ENCODE measurements around the gene LRPPRC.
A peak's percentile ranks its signal among the peaks of the same experiment; 100 is the strongest.
"Not testable (repeated sequence)": the region's sequence is repeated elsewhere in the genome, so short reads cannot be mapped to it uniquely, and the experiment has no call there.

Gene LRPPRC

DNA sequence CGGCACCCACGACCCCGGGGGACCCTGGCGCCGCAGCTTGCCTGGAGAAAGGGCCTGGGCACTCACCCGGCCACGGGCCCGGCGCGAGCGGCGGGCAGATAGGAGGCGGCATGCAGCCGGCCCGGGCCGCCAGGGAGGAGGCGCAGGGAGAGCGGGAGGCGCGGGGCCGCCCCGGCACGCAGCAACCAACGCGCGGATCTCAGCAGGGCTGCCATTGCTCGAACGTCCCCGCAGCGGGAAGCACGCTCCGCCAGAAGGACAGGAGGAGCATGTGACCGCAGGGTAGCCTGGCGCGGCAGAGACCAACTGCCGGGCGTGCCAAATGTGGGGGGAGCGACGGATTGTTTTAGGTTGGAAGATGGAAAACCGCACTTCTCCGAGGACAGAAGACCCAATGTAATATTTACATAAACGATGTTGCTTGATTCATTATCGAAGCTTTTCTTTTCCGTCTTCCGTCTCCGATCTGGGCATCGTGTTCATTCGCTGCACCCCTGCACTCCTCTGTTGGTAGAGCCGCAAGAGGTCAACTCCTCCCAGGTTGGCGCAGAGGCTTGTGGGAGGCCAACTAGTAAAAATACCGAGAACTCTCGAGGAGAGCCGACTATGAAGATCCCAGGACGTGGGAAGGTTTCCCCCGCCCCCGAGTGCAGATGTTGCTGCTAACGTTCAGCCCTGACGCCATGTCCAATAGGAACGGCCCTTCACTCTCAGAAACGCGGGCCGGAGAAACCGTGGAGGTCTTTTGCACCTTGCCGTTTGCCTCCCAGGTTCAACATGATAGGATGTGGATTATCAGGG is at the start of gene LRPPRC:
Gene LRPPRC (minus strand): TSS at position 257 of the 801 bp plus-strand sequence. CDS start 42 bp downstream, at position 215.
- DNase-seq (ENCODE audit: low read depth): peak; percentile 92

DNA sequence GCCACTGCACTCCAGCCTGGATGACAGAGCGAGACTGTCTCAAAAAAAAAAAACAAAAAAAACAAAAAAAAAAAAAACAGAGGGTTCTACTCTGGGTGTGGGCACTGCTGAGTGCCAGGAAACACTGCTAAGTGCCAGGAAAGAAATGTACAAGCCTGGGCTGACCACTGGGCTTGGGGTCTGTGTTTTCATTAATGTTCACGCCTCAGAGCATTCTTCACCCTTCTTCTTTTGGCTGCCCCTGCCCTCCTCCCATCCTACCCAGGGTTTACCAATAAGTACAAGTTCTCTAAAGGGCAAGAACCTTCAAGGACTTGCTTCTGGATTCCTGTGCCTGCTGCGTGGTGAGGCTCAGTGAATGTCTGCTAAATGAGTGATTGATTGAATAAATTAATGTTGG is 49.3 kb upstream of the LRPPRC start:
- no peak for DNase-seq (ENCODE audit: low read depth)

DNA sequence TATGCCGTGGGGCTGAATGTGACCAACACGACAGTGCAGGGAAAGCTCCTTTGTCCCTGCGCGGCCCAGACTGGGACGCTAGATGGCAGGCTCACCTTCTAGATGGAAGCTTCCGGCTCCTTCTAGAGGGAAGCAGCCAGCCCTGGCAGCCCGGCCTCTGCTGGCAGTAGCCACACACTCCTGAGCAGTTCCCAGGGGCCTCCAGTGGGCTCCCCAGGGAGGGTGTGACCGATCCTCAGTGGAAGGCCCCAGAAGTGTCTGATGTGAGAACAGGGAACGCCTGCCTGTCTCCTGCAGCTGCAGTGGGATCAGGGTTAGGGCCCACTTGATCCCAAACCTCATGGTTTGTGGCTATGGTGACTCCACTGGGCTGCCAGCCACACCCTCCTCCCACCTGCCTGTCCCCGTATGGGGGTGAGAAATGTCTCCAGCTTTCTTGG is 48.5 kb upstream of the LRPPRC start:
- peak; percentile 38 for DNase-seq (ENCODE audit: low read depth)

DNA sequence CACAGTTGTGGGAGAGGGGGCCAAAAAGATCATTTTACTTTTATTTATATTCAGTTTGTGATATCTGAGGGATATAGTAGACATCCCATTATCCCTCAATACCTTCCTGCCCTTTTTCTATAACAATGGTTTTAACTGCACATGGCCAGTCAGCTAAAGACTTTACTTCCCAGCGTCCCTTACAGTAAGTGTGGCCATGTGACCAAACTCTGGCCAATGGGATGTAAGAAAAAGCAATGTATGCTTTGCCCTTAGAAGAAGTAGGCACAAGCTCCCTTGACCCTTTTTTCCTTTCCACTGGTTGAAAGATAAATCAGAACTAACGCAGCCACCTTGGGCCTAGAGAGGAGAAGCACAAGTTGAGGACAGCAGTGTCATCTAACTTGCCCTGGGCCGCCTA is 44.6 kb upstream of the LRPPRC start:
- DNase-seq (ENCODE audit: low read depth): no peak

DNA sequence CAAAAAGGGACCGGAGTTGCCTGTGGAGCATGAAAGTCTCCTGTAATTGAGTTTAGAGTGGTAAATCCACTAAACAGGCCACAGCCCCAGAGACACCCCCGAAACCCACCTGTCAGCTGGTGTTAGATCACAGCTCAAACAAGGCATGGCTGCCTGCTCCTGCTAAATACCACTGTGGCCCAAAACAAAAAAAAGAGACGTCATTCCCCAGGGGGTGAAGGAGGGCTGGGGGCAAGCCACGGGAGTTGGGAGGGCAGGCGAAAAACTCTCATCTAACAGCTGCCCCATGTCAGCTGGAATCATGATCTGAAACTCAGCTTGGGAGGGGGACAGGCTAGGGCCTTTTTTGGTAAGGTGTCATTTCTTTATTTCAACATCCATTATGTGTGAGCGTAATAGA is 42.5 kb upstream of the LRPPRC start:
- no peak for DNase-seq (ENCODE audit: low read depth)

DNA sequence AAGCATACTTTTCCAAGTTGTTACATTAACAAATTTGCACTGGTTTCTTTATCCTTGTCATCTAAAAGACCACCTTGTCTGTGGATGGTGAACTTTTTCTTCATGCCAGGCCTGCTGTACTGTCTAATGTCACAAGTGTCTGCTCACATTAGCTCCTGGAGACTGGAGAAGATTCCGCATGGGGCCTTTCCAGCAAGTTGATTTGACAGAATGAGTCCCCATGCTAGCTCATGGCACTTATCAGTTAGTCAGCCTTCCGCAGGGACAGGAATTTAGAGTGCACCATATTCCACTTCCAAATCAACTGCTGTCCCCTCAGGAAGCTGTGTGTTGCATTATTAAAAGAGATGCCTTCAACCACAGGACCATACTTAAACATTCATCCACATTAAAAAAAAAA is 41.4 kb upstream of the LRPPRC start:
- DNase-seq (ENCODE audit: low read depth): no peak

DNA sequence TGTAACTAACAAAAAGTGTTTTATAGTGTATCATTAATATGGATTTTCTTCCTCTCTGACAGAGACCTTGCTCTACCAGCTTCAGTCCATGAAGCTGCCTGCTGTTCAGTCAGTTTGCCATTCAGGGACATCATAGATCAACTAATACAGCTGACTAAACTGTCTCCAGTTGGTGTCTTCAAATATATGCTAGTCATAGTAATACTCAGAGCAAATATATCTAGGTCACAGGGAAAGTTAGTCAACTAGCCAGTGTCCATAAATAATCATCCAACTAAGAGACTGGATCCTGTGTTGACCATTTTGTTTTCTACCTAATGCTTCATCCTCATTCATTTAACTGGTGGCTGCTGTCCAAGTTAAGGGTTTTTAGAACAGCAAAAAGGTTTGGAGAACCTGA is 38.2 kb upstream of the LRPPRC start:
- DNase-seq (ENCODE audit: low read depth): no peak

DNA sequence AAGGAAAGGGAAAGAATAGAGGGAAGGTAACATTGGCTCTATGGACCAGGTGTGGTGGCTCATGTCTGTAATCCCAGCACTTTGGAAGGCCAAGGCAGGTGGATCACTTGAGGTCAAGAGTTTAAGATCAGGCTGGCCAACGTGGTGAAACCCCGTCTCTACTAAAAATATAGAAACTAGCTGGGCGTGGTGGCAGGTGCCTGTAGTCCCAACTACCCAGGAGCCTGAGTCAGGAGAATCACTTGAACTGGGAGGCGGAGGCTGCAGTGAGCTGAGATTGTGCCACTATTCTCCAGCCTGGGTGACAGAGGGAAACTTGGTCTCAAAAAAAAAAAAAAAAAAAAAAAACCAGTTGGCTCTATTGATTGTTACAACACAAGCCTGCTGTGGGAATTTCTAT is 31.3 kb upstream of the LRPPRC start:
- DNase-seq (ENCODE audit: low read depth): not testable (repeated sequence)

DNA sequence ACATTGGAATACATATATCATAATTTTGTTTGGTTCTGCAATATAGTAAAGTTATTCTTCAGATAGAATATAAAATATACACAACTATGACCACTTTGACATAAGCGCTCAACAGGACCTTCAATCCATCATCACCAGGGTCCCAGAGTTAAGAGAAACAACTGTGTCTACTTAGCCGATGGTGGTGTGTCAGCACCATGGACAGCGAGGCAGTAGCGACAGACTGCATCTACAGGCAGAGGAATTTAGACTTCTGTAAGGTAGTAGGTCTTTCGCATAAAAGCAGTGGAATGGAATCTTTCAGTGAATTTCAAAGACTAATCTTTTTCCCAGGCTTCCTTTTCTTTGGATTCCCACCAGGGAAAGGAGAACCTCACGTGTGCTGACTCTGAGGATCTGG is 20.5 kb upstream of the LRPPRC start:
- no peak for DNase-seq (ENCODE audit: low read depth)

DNA sequence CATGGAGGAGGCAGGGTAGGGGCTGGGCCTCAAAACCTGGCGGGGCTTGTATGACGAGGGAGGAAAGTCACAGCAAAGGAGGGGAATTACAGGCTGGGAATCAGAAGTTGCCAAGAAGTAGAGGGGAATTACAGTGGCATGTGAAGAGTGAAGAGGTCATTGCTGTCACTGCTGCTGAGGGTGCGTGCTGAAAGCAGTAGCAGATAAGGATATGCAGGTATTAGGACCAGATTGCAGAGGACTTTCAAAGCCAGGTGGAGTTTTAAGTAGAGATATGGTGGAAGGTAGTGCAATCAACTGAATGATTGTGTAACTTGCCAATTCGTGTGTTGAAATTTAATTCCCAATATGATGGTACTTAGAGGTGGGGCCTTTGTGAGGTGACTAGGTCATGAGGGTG is 19.4 kb upstream of the LRPPRC start:
- DNase-seq (ENCODE audit: low read depth): no peak

DNA sequence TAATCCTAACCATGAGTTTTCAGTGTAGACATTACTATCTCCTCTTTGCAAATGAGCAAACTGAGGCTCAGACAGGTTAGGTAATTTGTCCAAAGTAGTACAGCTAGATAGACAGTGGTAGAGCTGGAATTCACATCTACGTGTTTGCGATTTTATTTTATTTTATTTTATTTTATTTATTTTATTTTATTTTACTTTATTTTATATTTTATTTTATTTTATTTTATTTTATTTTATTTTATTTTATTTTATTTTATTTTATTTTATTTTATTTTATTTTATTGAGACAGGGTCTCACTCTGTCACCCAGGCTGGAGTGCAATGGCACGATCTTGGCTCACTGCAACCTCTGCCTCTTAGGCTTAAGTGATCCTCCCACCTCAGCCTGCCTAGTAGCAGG is 17.4 kb upstream of the LRPPRC start:
- DNase-seq (ENCODE audit: low read depth): not testable (repeated sequence)

DNA sequence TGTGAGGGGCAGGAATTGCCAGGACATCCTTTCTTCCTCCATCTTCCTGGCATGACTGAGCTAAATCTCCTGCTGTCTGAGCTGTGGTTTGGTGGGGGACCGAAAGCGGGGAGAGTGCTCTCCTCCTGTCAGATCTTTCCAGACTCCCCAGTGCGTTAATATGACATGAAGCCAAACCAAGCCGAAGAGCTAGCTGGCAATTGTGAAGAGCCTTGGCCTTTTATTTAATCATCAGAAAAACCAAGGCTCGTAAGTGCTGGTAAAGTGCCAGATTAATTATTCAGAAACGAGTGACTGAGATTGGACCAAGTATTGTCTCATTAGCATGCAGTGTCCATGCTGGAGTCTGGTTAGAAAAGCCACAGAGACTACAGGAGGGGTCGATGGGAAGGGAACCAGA is 14.5 kb upstream of the LRPPRC start:
- no peak for DNase-seq (ENCODE audit: low read depth)

DNA sequence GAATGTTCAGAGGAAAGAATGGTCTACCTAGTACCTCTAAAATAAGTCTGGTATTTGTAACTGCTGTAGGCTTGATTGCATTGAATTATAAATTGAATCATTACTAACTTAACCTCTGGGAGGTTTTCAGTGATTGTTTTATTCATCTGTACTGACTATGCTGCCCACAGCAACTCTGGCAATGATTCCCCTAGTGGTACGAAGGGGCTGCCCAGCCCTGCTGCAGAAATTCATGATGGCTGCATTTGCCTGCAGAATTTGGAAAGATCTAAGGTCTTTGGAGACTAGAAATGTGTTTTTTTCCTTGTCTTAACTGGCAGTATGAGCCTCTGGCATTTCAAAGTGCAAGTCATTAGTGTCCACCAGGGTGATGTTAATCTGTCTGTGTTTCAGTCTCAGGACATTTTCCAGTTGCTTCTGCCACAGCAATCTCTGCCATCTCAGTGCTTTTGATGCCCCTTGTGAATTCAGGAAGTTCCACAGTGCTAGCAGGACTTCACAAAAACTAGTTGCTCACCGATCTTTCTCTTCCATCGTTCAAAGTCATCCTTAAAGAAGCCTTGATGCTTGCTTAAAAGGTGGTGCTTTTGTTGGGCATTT is 13.4 kb upstream of the LRPPRC start:
- DNase-seq (ENCODE audit: low read depth): no peak

DNA sequence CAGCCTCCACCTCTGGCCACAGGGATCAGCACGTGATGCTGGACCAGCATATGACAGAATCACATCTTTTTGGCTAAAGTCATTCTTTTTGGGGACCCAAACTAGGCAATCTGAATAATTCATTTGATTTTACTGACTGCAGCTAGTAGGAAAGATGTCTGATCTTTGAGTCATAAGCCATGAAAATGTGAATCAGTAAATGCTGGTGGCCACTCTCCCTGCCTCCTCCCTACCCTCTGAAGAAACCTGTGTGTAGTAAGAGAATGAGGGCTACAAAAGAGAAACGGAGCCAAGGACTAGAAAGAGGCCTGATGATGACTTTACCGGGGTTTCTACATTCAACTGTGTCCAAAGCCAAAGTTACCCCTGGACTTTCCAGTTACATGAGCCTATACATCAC is 10.1 kb upstream of the LRPPRC start:
- no peak for DNase-seq (ENCODE audit: low read depth)

DNA sequence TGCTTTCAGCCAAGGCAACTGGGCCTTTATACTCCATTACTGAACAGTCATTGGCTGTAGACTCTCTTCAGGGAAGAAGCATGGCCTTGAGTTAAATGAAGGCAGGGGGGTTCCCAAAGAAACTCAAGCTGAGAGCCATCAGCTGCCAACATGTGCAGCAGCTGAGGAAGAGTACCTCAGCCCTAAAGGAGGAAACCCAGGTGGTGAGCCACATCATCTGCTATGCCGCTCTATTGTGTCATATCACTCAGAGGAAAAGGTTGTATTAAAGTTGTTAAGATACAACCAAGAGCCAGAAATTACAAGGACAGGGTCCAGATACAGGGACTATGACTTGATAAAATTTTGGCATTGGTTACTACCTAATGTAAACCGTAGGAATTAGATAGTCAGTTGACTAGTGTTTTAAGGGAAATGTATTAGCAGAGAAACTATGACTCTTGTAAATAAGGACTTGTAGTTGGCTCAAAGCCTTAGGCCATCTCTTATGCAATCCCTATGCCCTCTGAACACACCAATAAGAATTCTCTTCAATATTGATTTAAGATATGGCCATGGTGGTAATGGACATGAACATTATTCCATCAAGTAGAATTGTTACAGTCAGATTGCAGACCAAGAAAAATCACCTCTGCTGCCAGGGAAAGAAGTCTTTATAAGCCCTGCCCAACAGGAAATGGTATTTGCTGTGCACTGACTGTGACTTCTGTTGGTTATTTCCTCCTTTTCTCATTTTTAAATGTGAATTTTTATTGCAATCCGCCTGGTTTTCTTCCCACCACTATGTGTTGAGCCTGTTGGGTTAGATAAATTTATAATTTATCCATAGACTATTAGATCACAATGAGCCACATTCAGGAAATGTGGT is 9.2 kb upstream of the LRPPRC start:
- no peak for DNase-seq (ENCODE audit: low read depth)

DNA sequence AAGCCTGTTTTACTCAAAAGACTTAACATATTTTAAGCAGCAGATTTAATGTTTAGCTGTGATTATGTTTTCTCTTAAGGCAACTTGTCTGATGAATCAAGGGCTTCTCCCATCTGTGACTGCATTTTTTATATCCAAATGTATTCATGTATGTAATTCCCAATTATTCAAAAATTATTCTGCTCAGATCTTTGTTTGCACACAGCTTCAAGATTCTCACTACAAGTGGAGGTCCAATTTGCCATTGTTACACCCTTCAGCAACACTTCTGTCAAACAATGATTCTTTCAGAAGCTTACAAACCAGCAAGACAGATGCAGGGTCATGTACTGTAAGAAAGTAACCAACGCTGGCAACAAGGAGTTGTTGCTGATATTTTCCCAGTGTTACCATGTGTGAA is 5.9 kb upstream of the LRPPRC start:
- no peak for DNase-seq (ENCODE audit: low read depth)

DNA sequence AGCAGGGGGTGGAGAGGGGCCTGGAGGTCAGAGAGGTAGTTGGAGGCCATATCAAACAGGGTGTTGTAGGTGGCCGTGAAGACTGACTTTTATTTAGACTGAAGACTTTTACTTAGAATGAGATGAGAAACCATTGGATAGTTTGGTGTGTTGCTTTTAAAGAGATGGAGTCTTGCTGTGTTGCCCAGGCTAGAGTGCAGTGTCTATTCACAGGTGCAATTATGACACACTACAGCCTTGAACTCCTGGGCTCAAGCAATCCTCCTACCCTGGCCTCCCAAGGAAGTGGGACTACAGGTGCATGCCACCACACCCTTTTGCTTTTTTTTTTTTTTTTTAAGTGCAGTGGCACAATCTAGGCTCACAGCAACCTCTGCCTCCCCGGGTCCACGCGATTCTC is 2.5 kb upstream of the LRPPRC start:
- no peak for DNase-seq (ENCODE audit: low read depth)

DNA sequence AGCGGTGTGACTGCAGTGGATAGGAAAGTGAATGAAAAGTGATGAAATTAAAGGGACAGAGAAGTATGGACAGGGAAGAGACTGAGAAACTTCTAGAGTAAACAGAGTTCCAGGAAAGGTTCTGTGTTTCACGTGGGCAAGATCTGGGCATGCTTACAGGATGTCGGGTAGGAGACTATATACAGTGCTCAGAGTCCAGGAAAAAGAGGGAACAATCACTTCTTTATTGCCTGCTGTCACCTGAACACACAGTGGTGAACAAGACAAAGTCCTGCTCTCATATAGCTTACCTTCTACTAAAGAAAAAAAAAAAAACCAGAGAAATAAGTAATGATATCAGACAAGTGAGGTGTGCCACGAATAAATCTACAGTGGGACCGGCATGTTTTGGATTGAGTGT is 2.4 kb downstream of the LRPPRC start:
- DNase-seq (ENCODE audit: low read depth): no peak

DNA sequence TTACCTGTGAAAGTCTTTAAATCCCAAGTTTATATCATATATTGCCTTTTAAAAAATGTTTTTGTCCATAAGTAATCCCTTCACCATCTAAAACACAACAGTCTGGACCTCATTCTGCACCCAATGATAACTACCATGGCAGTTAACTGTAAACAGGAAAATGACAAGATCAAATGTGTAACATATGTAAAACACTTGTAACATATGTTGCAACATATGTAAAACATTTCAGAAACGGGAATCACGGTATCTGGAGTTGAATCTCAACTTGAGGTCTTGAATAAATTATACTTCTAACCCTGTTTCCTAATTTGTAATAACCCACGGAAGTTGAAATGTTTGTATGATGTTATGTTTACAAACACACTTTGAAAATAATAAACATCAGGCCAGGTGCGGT is 6.2 kb downstream of the LRPPRC start:
- DNase-seq (ENCODE audit: low read depth): no peak

DNA sequence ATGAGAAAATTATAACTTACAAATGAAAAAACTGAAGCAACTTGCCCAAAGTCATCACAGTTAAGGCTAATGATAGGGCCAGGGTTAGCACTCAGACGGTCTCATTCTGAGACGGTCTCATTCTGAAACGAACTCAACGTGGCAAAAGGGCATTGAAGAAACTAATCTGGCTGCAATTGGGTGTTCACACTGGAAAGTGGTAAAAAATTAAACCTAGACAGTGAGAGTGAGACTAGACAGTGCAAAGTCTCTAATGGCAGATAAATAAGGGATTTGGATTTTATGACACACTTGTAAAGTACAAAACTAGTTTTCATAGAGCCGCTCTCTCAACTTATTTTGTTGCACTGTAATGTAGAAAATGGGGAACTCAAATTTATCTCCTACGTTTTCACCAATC is 9.2 kb downstream of the LRPPRC start:
- DNase-seq (ENCODE audit: low read depth): no peak

DNA sequence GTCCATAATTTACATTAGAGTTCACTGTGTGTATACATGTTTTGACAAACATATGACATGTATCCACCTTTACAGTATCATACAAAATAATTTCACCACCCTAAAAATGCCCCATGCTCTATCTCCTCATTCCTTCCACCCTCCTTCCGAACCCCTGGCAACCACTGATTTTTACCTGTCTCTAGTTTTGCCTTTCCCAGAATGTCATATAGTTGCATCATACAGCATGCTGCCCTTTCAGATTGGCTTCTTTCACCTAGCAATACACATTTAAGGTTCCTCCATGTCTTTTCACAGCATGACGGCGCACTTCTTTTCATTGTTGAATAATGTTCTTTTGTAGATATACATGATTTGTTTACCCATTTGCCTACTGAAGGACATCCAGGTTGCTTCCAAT is 10.4 kb downstream of the LRPPRC start:
- DNase-seq (ENCODE audit: low read depth): no peak

DNA sequence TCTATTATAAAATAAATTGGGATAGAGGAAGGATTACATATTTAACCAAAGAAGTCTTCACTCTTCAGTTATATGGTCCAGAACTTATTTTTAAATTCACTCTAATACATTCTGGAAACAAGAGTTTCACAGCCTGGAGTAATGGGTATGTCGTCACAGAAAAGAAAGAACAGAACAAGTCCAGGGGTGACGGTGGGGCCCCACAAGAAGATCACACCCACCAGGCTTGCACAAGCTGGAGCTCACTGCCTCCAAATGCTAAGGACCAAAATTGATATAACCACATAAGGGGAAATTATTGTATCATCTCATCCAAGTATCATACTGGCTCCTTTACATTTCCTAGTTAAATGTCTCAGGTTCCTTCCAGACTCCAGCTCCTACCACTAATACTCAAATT is 11.3 kb downstream of the LRPPRC start:
- DNase-seq (ENCODE audit: low read depth): no peak

DNA sequence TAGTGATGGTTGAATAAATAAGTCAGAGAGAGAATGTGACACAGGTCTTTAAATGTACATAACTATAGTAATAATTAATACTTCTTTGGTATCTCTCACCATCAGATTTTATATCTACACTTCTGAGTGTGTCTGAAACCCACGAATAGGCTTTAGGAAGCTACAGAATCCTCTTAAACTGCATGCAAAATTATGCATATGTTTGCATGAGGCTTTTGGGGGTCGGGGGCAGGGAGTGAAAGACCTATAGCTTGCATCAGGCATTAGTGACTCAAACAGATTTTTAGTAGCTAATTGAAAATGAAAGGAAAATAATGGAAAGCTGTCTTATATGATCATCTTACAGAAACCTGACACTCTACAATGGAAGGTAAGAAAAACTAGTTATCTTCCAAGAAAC is 14.9 kb downstream of the LRPPRC start:
- no peak for DNase-seq (ENCODE audit: low read depth)

Measured in CMK (cell line).